KMS-11 (cell line): ENCODE data around the gene RGS11.
"Not testable (repeated sequence)": the region's sequence is repeated elsewhere in the genome, so short reads cannot be mapped to it uniquely, and the experiment has no call there.

Source experiments
- H2AFZ ChIP-seq: fragments of 200-600 bp; sonication (generic); 2 replicates; pipeline ENCODE4 v1.6.1; 2016; ENCODE audit warnings: antibody characterized with exemption, mixed run types, low read depth
- H3K27ac ChIP-seq: fragments of 200-600 bp; sonication (generic); 2 replicates; pipeline ENCODE4 v1.6.1; 2016; ENCODE audit warnings: mild to moderate bottlenecking, mixed run types
- H3K27me3 ChIP-seq: fragments of 200-600 bp; sonication (generic); 2 replicates; pipeline ENCODE4 v1.6.1; 2017; ENCODE audit warnings: mild to moderate bottlenecking, low read depth, mixed run types, moderate library complexity; ENCODE audit not compliant: insufficient read depth
- H3K36me3 ChIP-seq: fragments of 200-600 bp; sonication (generic); 2 replicates; pipeline ENCODE4 v1.6.1; 2017; ENCODE audit warnings: mild to moderate bottlenecking, mixed run types; ENCODE audit not compliant: insufficient read depth
- H3K4me1 ChIP-seq: fragments of 200-600 bp; sonication (generic); 2 replicates; pipeline ENCODE4 v1.6.1; 2016; ENCODE audit warnings: mild to moderate bottlenecking, low read depth, mixed run types; ENCODE audit not compliant: poor library complexity, severe bottlenecking
- H3K4me2 ChIP-seq: fragments of 200-600 bp; sonication (generic); 2 replicates; pipeline ENCODE4 v1.7.0; 2016; ENCODE audit warnings: mild to moderate bottlenecking, mixed run types
- H3K4me3 ChIP-seq: fragments of 200-600 bp; sonication (generic); IDR thresholded peaks from 2 replicates; pipeline ENCODE4 v1.6.1; 2017; ENCODE audit warnings: low read depth, low read length, mixed read lengths; ENCODE audit not compliant: insufficient read depth
- H3K79me2 ChIP-seq: fragments of 200-600 bp; sonication (generic); 2 replicates; pipeline ENCODE4 v1.6.1; 2016; ENCODE audit warnings: low read depth, mixed run types; ENCODE audit not compliant: insufficient read depth
- H3K9ac ChIP-seq: fragments of 200-600 bp; sonication (generic); 2 replicates; pipeline ENCODE4 v1.6.1; 2016; ENCODE audit warnings: mild to moderate bottlenecking, mixed run types
- H4K20me1 ChIP-seq: fragments of 200-600 bp; sonication (generic); 2 replicates; pipeline ENCODE4 v1.6.1; 2016; ENCODE audit warnings: mild to moderate bottlenecking, mixed run types; ENCODE audit not compliant: insufficient read depth
- CTCF ChIP-seq: fragments of 200-600 bp; sonication (generic); conservative IDR thresholded peaks from 2 replicates; pipeline ENCODE4 v1.6.1; 2017; ENCODE audit warnings: low read depth, mild to moderate bottlenecking, antibody characterized with exemption, low read length, moderate library complexity, mixed read lengths

RGS11 gene

GRCh38 chr16:259226-259625 lies 16.5 kb downstream of the RGS11 start:
- H3K36me3 ChIP-seq, result no peaks in the 10 kb centered on the region
- no peak for TF ChIP-seq CTCF
- H2AFZ ChIP-seq, result no peak overlapping the region

GRCh38 chr16:258091-258490 lies 17.7 kb downstream of the RGS11 start:
- not testable (repeated sequence) for H3K27ac ChIP-seq, H3K36me3 ChIP-seq, H3K79me2 ChIP-seq, H3K27me3 ChIP-seq, H3K4me3 ChIP-seq, H2AFZ ChIP-seq, H4K20me1 ChIP-seq, H3K4me2 ChIP-seq, H3K9ac ChIP-seq, H3K4me1 ChIP-seq

More at GRCh38 chr16:259226-259625, 16.5 kb downstream of the RGS11 start:
- Histone ChIP-seq H3K79me2 (no peaks in the 10 kb centered on the region), H3K4me2 (no peak overlapping the region), H3K27me3 (no peaks in the 10 kb centered on the region), H4K20me1 (no peaks in the 10 kb centered on the region), H3K4me1 (no peaks in the 10 kb centered on the region), H3K9ac (no peak overlapping the region), H3K27ac (no peak overlapping the region), H3K4me3 (no peak overlapping the region)

GRCh38 chr16:255183-255582 lies 20.6 kb downstream of the RGS11 start:
- H3K36me3 ChIP-seq, result no peaks in the 10 kb centered on the region
- no peaks in the 10 kb centered on the region for H3K27me3 ChIP-seq
- H3K4me1 ChIP-seq, result no peaks in the 10 kb centered on the region
- no peak overlapping the region for H3K9ac ChIP-seq
- H4K20me1 ChIP-seq, result no peaks in the 10 kb centered on the region
- no peak overlapping the region for H3K27ac ChIP-seq
- H3K4me2 ChIP-seq, result no peak overlapping the region
- no peak for TF ChIP-seq CTCF
- no peak overlapping the region for H2AFZ ChIP-seq
- H3K79me2 ChIP-seq, result no peaks in the 10 kb centered on the region
- no peak overlapping the region for H3K4me3 ChIP-seq

- Histone ChIP-seq H3K27me3 (no peaks in the 10 kb centered on the region), H4K20me1 (no peaks in the 10 kb centered on the region), H3K36me3 (no peaks in the 10 kb centered on the region), H3K4me2 (no peak overlapping the region), H3K9ac (no peak overlapping the region), H3K79me2 (no peaks in the 10 kb centered on the region), H3K4me3 (no peak overlapping the region), H3K27ac (no peak overlapping the region), H3K4me1 (no peaks in the 10 kb centered on the region), H2AFZ (no peak overlapping the region)
- TF ChIP-seq CTCF, result no peak
Observed at GRCh38 chr16:254461-254860, 21.3 kb downstream of the RGS11 start.

GRCh38 chr16:253833-254232 lies 21.9 kb downstream of the RGS11 start:
- H3K4me2 ChIP-seq, result no peak overlapping the region
- no peaks in the 10 kb centered on the region for H3K36me3 ChIP-seq
- no peaks in the 10 kb centered on the region for H3K27me3 ChIP-seq
- no peak overlapping the region for H3K4me3 ChIP-seq
- no peak overlapping the region for H3K27ac ChIP-seq
- H2AFZ ChIP-seq, result no peak overlapping the region
- no peaks in the 10 kb centered on the region for H3K4me1 ChIP-seq
- H3K79me2 ChIP-seq, result no peaks in the 10 kb centered on the region
- no peaks in the 10 kb centered on the region for H4K20me1 ChIP-seq
- TF ChIP-seq CTCF, result no peak
- no peak overlapping the region for H3K9ac ChIP-seq
